HFFc6 (cell line): ENCODE data around the gene C17orf67. TPM values are rescaled to one million over a fixed set of nuclear protein-coding genes. Genes with fewer than 3 reads are reported as not detected.
A peak's percentile ranks its signal among the peaks of the same experiment; 100 is the strongest.

ENCODE experiments used
- DNase-seq: peaks from one replicate; pipeline ENCODE4 v3.0.0-alpha.2; 2018
- H3K27ac Mint-ChIP-seq: 2 replicates; pipeline ENCODE4 v1.8.0; 2020; ENCODE audit warnings: mild to moderate bottlenecking, mixed read lengths
- H3K27me3 Mint-ChIP-seq: 2 replicates; pipeline ENCODE4 v1.8.0; 2021; ENCODE audit warnings: mild to moderate bottlenecking, moderate library complexity, mixed read lengths; ENCODE audit not compliant: insufficient read depth
- H3K36me3 Mint-ChIP-seq: 2 replicates; pipeline ENCODE4 v1.8.0; 2021; ENCODE audit warnings: low read depth, mixed read lengths
- H3K4me1 Mint-ChIP-seq: 2 replicates; pipeline ENCODE4 v1.8.0; 2020; ENCODE audit warnings: low read depth, mixed read lengths
- H3K4me3 Mint-ChIP-seq: 2 replicates; pipeline ENCODE4 v1.8.0; 2020; ENCODE audit warnings: mild to moderate bottlenecking, moderate library complexity, mixed read lengths
- H3K9me3 Mint-ChIP-seq: 2 replicates; pipeline ENCODE4 v1.8.0; 2020; ENCODE audit warnings: mild to moderate bottlenecking, mixed read lengths
- CTCF ChIP-seq: fragments of 200-600 bp; sonication (generic); IDR thresholded peaks from 2 replicates; pipeline ENCODE4 v1.5.0; 2021; ENCODE audit warnings: antibody characterized with exemption, mild to moderate bottlenecking
- total RNA-seq, 6 experiments: library from RNA; stranded (reverse); fragmentation: NEBNext Ultra II Directional; extraction: Animal tissue kit (Norgen Biotek cat#: 25700); gene quantifications; 2 replicates in 1 of 6; 3 replicates in 5 of 6; pipeline ENCODE4 v1.2.3, GENCODE V29; 2021

Gene C17orf67
- total RNA-seq, 6 experiments from 2014 or later: 1.5 to 2.3 (median 1.9) TPM

GRCh38 chr17:56771975-56772374 is 61.7 kb downstream of the C17orf67 start:
- no peak overlapping the region for H3K4me3 Mint-ChIP-seq
- no peak overlapping the region for H3K27ac Mint-ChIP-seq
- no peaks in the 10 kb centered on the region for H3K9me3 Mint-ChIP-seq
- no peaks in the 10 kb centered on the region; the same call in 1 of the 2 replicates for H3K36me3 Mint-ChIP-seq
- no peak for TF ChIP-seq CTCF
- H3K27me3 Mint-ChIP-seq: no peaks in the 10 kb centered on the region
- peaks cover 7% of the 10 kb centered on the region for H3K4me1 Mint-ChIP-seq
- no peak for DNase-seq

DNA sequence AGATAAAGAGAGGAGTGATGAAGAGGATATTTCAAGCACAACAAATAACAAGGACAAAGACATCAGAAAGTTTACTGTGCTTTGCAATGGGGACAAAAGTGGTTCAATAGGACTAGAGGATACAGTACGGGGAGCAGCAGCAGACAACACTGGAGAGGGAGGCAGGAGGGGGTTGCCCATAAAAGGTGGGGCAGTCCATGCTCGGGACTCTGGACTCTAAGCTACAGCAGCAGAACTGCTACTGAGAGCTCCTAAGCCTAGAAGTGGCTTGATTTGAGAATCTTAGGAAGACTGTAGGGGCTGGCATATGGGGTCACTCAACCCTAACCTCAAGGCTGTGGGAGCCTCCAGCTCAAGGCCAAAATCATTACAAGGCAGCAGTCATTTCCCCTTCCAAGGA is 62.2 kb downstream of the C17orf67 start:
- TF ChIP-seq CTCF: no peak
- no peak for DNase-seq
- Mint-ChIP-seq H3K27me3 (no peaks in the 10 kb centered on the region), H3K4me1 (peaks cover 3% of the 10 kb centered on the region), H3K9me3 (no peaks in the 10 kb centered on the region), H3K27ac (no peak overlapping the region), H3K4me3 (no peak overlapping the region), H3K36me3 (no peaks in the 10 kb centered on the region)

DNA sequence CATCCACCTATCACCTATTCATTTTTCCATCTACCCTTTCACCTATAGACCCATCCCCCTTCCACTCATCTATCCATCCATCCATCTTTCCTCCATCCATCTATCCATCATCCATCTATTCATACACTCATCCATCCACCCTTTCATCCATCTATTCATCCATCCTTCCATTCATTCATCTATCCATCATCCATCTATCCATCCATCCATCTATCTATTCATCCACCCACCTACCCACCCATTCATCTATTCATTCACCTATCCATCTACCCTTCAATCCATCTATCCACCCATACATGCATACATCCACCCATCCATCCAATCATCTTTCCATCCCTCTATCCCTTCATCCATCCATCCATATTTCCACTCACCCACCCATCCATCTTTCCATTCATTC is 63.3 kb downstream of the C17orf67 start:
- no peaks in the 10 kb centered on the region for H3K27me3 Mint-ChIP-seq
- no peaks in the 10 kb centered on the region for H3K9me3 Mint-ChIP-seq
- H3K27ac Mint-ChIP-seq: no peak overlapping the region
- TF ChIP-seq CTCF: no peak
- no peak for DNase-seq
- H3K4me1 Mint-ChIP-seq: no peaks in the 10 kb centered on the region
- no peak overlapping the region for H3K4me3 Mint-ChIP-seq
- H3K36me3 Mint-ChIP-seq: no peaks in the 10 kb centered on the region

DNA sequence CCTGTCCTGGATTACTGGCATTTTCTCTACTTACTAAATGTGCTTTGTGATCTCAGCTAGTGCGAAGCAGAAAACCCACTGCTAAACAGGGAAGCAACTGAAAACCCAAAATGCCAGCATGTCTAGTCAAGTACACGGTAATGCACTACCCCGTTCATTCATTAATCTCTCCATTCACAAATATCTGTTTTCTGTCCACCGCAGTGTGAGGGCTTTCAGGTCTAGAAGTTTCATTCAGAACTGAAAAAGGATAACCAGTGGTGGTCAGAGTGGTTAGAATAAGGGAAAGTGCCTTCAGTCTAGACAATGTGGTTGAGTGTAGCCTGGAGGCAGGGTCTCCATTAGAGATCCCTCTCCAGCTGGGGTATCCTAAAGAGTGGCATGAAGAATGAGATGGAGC is 68.3 kb downstream of the C17orf67 start:
- no peak for TF ChIP-seq CTCF
- Mint-ChIP-seq H3K4me1 (peaks cover 38% of the 10 kb centered on the region), H3K9me3 (no peaks in the 10 kb centered on the region), H3K36me3 (no peaks in the 10 kb centered on the region), H3K4me3 (no peak overlapping the region), H3K27ac (no peak overlapping the region), H3K27me3 (peaks cover 4% of the 10 kb centered on the region; the same call in 1 of the 2 replicates)
- DNase-seq: no peak

GRCh38 chr17:56762988-56763387 is 70.7 kb downstream of the C17orf67 start:
- no peak for DNase-seq
- H3K27ac Mint-ChIP-seq: peak overlapping the region; percentile 18
- no peaks in the 10 kb centered on the region for H3K36me3 Mint-ChIP-seq
- H3K27me3 Mint-ChIP-seq: peaks cover 4% of the 10 kb centered on the region; the same call in 1 of the 2 replicates
- peak overlapping the region; percentile 8; the same call in 1 of the 2 replicates for H3K4me3 Mint-ChIP-seq
- peaks cover 42% of the 10 kb centered on the region for H3K4me1 Mint-ChIP-seq
- TF ChIP-seq CTCF: no peak
- H3K9me3 Mint-ChIP-seq: no peaks in the 10 kb centered on the region

DNA sequence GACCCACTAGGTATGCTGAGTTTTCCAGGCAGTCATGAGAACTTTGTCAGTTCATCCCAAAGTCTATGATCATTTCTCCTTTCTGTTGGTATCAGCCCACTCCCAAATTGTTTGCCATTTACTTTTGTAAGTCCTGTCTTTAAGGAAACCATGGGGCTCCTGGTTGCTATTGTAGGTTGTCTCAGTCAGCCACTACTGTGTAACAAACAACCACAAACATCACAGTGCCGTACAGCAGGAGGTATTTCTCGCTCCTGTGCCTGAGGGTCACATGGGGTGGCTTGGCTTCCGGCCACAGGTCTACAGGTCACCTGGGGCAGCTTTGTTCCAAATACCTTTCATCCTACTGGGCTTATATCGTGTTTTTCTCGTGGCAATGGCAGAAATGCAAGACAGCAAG is 71.6 kb downstream of the C17orf67 start:
- peaks cover 51% of the 10 kb centered on the region for H3K4me1 Mint-ChIP-seq
- no peaks in the 10 kb centered on the region for H3K9me3 Mint-ChIP-seq
- no peak for TF ChIP-seq CTCF
- H3K27me3 Mint-ChIP-seq: peaks cover 4% of the 10 kb centered on the region; the same call in 1 of the 2 replicates
- no peaks in the 10 kb centered on the region for H3K36me3 Mint-ChIP-seq
- no peak overlapping the region for H3K4me3 Mint-ChIP-seq
- H3K27ac Mint-ChIP-seq: no peak overlapping the region
- no peak for DNase-seq
